ENCODE measurements around the gene HOXB1.
"Not testable (repeated sequence)": the region's sequence is repeated elsewhere in the genome, so short reads cannot be mapped to it uniquely, and the experiment has no call there.

The HOXB1 gene

GRCh38 chr17:48523010-48523409 lies 7.8 kb downstream of the HOXB1 start:
- DNase-seq (ENCODE audit: low read depth in 2 of 3, low spot score in 2 of 3): no peak

DNA sequence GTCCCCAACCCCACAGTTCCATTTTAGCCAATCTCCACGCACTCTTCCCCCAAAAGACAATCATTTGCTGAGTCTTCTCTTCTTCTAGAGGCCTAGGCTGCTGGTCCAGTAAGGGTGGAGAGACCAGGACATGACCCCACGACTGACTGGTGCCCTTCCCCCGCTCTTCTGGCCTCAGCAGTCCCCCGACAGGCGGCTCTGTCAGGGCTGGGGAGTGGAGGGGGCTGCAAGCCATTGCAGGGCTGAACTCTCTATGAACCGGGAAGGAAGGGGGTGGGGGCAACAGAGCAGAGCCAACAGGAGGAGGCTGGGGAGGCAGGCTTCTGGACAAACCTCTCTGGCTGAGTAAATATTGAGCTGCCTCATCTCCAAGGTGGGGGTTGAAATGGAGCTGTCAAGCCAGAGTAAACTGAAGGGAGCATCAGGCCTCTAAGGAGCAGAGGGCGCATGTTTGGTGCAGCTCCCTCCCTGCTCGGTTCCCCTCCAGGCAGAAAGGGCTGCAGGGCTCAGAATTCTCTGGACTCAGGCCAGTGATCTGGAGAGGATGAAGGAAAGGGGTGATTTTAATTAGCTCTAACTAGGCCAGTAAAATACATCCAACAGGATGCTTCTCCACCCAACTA lies 8.7 kb downstream of the HOXB1 start:
- DNase-seq (ENCODE audit: low read depth in 2 of 3, low spot score in 2 of 3): no peak

DNA sequence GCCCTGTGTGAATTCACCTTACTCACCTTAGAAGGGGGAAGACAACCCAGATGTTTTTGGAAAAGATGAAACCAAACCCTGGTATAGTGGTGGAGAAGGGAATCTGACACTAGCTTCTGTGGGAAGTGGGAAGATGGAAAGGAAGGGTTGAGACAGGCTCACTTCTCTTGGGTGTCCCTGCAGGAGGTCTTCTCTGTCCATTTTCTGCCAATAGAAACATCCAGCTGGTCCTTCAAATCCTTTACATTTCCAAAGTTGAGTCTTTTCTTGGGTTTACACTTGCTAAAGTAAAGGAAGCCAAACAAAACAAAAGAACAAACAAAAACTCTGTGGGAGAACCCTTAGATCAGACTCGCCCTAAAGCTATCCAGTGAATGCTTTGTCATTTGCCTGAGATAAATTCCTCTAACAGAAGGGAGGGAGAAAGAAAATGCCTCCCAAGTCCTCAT lies 10.2 kb downstream of the HOXB1 start:
- DNase-seq (ENCODE audit: low read depth in 2 of 3, low spot score in 2 of 3): no peak

DNA sequence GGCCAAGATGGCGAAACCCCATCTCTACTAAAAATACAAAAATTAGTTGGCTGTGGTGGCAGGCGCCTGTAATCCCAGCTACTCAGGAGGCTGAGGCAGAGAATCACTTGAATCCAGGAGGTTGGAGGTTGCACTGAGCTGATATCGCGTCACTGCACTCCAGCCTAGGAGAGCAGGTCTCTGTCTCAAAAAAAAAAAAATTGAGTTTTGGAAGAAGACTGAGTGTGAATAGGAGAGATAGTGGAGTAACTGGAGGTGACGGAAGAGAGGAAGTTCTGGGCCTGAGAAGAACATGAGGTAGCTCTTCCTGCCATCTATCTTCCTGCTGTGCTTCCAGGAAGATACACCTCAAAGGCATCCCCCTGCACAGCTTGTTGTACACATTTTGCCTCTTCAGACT lies 11.4 kb downstream of the HOXB1 start:
- no peak for DNase-seq (ENCODE audit: low read depth in 2 of 3, low spot score in 2 of 3)

GRCh38 chr17:48517478-48517877 lies 13.3 kb downstream of the HOXB1 start:
- DNase-seq (ENCODE audit: low read depth in 2 of 3, low spot score in 2 of 3): no peak

GRCh38 chr17:48515925-48516900 lies 14.6 kb downstream of the HOXB1 start:
- DNase-seq (ENCODE audit: low read depth in 2 of 3, low spot score in 2 of 3): no peak

DNA sequence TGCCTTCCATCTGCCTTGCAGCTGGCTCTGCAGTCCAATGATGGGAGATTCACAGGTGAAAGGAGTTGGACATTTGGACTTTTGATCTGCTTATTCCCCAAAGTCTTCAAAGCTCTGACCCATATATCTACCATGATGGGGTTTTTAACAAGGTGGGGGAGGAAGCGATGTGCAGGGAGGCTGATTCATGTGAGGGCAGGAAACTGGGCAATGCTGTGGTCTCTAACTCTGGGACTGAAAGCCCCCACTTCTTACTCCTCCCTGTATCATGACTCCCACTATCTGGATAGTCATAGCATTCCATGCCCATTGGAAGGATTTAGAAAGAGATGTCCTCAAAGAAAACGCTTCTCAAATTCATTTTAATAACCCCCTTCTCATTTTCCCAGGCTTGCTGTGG lies 16.3 kb downstream of the HOXB1 start:
- no peak for DNase-seq (ENCODE audit: low read depth in 2 of 3, low spot score in 2 of 3)

DNA sequence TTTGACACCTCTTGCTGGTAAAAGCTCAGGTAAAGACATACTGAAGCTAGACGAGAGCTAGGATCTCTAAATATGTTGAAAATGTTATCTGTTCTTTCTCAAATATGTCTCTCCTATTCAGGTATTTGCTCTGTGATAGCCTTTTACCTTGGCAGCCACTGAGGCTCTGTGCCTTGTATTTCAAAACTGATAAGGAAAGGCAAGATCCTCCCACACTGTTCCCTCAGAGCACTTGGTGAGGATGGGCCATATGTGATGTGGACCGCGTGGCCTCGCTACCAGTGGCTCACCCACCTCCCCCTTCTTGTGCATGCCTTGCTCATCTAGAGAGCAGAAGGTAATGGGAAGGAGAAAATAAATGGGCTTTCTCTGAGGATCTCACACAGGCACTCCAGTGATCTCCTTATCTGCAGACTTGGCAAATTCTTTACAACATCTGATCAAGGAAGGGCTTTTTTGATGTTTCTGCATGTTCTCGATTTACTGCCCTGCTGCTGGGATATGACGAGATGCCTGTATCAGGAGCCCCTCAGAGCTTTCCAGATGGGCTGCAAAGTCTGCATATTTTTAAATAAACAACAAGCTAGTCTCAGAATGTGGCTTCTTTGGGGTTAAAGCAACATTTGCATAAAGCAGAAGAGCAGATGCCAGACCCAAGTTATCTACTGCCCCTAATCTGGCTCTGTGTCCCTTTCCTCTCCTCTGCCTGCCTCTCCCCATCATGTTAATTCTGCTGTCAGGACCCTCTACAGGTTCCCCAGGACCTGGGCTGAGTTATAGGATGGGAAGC lies 16.9 kb downstream of the HOXB1 start:
- no peak for DNase-seq (ENCODE audit: low read depth in 2 of 3, low spot score in 2 of 3)

DNA sequence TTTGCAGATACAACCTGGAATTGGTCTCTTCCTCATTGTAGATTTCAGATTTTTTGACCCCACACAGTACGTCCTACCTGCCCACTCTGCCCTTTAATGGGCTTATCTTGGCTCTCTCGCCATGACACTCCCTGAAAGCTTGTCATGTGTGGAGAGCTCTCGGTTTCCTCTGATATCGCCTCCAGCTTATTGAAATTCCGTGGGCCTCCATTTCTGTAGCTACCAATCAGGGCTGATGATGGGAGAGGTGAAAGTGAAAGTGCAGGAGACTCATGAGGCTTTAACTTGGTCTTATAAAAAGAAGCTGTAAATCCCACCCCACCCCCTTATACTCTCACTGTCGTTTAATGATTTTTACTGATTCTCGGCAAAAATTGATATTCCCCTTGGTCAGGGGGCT lies 17.7 kb downstream of the HOXB1 start:
- DNase-seq (ENCODE audit: low read depth in 2 of 3, low spot score in 2 of 3): no peak

GRCh38 chr17:48510761-48511604 lies 19.8 kb downstream of the HOXB1 start:
- no peak for DNase-seq (ENCODE audit: low read depth in 2 of 3, low spot score in 2 of 3)

DNA sequence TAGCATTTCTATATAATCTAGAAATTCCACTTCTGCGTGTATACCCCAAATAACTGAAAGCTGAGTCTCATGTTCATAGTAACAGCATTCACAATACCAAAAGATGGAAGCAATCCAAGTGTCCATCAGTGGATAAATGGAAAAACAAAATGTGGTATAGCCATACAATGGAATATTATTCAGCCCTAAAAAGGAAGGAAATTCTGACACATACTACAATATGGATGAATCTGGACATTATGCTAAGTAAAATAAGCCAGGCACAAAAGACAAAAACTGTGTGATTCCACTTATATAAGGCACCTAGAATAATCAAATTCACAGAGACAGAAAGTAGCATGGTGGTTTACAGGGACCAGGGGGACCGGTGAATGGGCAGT lies 20.4 kb downstream of the HOXB1 start:
- no peak for DNase-seq (ENCODE audit: low read depth in 2 of 3, low spot score in 2 of 3)

GRCh38 chr17:48509708-48510107 lies 21.1 kb downstream of the HOXB1 start:
- not testable (repeated sequence) for DNase-seq (ENCODE audit: low read depth in 2 of 3, low spot score in 2 of 3)

DNA sequence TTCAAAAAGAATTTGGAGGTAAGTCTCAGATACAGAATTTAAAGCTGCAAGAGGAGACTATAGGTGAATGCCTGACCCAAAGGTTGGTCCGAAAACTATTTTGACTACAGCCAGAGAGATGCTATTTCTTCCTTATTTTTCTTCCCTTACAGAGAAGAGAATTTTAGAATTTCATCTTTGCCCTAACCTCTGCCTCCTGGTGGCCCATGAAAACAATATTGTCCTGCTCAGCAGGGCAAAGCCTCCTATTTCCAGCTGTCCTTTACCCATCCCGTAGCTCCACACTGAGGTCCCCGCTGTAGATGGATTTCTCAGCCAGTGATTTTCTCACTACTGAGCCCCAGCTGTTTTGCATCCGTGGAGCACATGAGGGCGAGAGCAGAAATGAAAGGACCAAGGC lies 24.6 kb downstream of the HOXB1 start:
- DNase-seq (ENCODE audit: low read depth in 2 of 3, low spot score in 2 of 3): no peak

GRCh38 chr17:48505788-48506187 lies 25.0 kb downstream of the HOXB1 start:
- DNase-seq (ENCODE audit: low read depth in 2 of 3, low spot score in 2 of 3): no peak

DNA sequence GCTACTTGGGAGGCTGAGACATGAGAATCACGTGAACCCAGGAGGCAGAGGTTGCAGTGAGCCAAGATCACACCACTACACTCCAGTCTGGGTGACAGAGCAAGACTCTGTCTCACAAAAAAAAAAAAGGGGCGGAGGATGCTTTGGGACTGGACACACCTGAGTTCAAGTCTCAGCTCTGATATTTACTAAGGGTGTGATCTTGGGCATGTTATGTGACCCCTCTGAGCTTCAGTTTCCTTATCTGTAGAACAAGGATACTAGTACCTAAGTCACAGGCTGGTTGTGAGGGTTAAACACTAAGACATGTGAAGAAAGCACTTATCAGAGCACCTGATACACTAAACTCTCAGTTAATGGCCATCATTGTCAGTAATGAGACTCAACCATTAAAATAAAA lies 25.9 kb downstream of the HOXB1 start:
- DNase-seq (ENCODE audit: low read depth in 2 of 3, low spot score in 2 of 3): no peak

GRCh38 chr17:48503747-48504146 lies 27.1 kb downstream of the HOXB1 start:
- DNase-seq (ENCODE audit: low read depth in 2 of 3, low spot score in 2 of 3): no peak

- no peak for DNase-seq (ENCODE audit: low read depth in 2 of 3, low spot score in 2 of 3)
Measured at GRCh38 chr17:48502901-48503300, 27.9 kb downstream of the HOXB1 start.

- DNase-seq (ENCODE audit: low read depth in 2 of 3, low spot score in 2 of 3): no peak
Measured at GRCh38 chr17:48502312-48502711, 28.5 kb downstream of the HOXB1 start.

DNA sequence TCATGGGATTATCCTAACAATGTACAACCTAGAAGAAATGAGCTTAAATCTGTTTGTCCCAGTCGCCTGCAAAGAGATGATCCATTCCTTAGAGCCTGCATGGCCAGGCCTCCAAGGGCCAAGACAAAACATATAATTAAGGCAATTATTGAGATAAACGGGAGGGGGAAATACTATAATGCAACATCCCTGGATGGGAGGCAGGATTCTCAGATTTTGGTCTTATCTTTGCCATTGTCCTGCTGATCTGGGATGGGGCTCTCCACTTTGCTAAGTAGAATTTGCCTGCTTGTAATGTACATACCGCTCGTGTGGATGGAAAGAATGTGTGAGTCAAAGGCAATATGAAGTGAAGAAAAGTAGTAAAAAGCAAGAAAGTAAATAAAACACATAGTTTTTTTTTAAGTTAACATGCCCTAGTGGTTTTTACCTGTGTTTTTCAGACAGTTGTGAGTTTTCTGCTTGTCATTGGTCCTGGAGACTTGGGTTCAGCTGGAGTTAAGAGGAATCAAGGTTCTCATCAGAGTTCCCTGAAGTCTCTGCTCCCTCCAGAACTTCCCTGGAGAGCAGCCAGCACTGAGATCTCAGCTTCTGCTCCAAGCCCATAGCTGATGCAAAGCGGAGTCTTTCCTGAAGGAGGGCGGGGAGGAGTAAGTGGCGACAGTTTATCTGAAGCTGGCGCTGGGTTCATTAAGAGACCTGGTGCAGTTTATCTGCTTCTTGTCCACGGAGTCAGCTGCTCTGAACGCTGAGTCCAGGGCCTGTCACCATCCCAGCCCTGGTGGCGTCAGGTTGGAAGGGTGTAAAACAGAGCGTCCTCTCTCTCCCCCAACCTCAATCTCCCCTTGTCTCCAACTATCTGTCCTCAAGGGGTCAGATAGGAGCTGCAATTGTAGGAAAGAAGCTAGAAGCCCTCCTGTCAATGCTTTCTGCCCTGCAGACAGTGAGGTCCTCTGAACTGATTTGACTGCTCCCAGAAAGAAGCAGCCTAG lies 30.1 kb downstream of the HOXB1 start:
- no peak for DNase-seq (ENCODE audit: low read depth in 2 of 3, low spot score in 2 of 3)
